ELF-1 (cell line): ENCODE results near the gene UNC13B.
"Not testable (repeated sequence)": the region's sequence is repeated elsewhere in the genome, so short reads cannot be mapped to it uniquely, and the experiment has no call there.

Source experiments
- DNase-seq: peaks from one replicate; pipeline ENCODE4 v3.0.0-alpha.2; 2016; ENCODE audit warnings: low read depth, low spot score

UNC13B gene

DNA sequence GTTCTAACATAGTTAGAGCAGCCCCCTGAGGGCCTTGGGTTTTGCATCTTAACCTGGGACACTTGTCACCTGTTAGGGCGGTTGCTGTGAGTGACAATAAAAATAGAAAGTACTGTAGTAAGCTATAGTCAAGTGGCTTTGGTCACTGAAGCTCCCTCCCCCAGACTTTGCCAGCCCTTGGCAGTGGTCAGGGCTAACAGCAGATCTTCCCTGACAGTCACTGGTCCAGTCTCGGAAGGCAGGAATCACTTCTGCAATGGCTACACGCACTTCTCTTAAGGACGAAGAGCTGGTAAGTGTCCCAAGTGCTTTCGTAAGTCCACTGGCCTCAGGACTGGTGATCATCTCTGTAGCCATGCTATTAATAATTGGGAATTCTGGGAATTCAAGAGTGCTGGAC is 213.1 kb downstream of the UNC13B start:
- DNase-seq = no peak

DNA sequence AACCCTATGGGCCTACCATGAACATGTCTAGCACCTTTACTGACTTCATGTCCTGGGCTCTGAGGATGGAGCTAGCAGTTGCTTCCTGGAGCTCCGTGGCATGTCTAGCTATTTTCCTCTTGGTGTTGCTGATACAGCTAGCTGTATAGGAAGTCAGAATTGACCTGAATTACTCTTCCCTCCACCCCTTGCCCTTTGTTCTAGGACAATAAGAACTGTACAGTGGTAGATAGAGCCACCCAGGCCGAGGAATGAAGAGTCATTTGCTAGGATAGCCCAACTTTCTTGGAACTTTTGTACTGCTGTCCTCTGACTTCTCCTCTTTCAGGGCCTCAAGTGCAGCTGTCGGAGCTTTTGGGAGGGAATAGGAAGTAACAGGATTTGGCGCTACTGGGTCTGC is 218.2 kb downstream of the UNC13B start:
- no peak for DNase-seq

DNA sequence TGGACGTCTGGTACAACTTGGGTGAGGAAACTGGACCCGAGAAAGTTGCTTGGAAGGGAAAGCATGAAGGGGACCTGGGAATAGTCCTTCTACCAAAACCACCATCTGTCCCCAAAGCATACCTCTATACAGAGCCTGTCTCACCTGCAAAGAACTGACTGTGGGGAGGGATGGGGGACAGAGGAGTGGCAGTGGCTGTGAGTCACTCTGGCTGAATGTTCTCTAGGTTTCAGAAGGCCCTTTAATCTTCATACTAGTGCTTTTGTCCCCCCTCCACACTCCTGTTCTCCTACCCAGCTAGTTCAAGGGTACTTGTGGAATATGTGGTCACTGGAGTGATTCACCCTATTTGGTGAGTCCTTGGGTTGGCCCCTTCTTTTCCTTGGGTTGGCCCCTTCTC is 218.8 kb downstream of the UNC13B start:
- DNase-seq = no peak

DNA sequence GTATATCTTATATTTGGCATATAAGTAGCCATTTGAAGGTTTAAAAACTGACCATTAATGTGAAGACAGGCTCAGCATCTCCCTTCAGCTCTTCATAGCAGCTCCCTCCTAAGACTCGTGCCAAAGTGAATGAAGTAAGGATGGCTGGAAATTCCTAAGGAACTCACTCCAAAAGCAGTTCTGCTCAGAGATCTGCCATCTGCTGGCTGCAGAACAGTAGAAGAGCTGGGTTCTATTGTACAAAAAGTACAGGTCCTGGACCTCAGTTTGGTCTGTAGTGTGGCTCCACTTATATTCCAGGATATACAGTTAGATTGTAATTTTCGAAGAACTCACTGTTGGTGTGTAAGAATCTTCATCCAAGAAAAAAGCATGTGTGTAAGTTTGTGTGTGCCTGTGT is 223.2 kb downstream of the UNC13B start:
- DNase-seq = no peak

DNA sequence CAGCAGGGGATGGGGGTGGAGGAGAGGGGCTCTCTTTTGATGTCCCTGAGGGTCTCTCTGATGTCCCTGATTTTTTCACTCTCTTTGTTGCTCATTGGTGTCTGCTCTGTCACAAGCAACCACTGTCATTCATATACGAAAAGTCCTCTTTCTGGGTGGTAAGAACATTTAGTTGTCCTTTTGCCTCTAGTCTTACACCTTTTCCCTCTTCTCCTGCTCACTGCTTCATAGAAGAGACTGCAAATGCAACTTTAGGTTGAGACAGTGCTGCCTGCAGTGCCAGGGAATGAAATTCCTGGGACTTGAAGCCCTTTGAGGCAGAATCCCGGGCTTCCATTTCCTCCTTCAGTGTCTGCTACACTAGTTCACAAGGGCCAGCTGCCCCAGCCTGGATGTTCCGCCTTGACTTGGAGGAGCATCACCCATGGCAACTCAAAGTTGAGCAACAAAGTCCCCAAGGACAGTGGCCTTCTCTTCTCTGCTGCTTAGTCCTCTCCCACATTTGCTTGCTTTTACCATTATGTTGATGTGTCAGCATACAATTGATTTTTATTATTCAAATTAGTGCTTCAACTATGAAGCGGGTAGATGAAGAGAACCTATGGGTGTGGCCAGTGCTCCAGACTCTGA is 233.4 kb downstream of the UNC13B start:
- no peak for DNase-seq

DNA sequence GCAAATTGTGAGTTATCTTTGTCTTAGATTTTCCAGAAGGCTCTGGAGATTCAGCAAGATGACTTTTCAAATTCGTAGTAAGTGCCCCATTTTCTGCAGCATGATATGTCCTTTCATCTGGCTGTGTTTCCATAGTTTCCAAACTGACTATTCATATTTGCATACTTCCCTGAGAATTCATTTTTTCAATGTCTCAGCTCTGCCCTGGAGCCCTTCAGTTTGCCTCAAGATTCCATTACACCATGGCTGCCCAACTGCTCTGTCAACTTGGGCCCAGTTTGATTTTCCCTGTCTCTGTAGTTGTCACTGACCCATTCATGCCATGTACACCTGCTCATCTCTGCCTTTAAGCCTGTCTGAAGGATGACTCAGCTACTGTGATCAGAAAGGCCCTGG is 233.9 kb downstream of the UNC13B start:
- no peak for DNase-seq

DNA sequence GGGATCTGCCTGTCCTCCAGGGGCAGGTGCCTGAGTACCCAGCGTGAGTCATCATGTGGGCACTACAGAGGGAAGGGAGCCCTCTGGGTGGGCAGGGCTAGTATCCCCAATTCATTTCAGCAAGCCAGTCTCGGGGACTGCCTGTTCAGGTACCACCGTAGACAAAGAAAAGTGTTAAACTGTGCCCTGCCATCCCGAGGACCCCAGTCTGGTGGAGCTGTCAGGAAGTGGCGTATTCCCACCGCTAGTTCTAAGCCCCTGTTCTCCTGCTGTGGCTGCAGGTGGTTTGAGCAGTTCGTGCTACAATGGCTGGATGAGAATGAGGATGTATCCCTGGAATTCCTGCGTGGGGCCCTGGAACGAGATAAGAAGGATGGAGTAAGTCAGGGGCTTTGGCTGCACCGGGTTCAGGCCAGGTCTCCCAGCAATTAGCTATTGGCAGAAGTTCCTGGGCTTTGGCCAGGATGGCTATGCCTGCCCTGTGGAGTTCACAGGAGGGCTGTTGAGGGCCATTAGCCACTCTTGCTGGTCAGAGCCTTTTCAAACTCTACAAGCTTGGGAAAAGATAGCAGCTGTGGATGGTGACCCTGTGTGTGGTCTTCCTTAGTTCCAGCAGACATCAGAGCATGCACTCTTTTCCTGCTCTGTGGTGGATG is 234.9 kb downstream of the UNC13B start:
- DNase-seq = no peak

DNA sequence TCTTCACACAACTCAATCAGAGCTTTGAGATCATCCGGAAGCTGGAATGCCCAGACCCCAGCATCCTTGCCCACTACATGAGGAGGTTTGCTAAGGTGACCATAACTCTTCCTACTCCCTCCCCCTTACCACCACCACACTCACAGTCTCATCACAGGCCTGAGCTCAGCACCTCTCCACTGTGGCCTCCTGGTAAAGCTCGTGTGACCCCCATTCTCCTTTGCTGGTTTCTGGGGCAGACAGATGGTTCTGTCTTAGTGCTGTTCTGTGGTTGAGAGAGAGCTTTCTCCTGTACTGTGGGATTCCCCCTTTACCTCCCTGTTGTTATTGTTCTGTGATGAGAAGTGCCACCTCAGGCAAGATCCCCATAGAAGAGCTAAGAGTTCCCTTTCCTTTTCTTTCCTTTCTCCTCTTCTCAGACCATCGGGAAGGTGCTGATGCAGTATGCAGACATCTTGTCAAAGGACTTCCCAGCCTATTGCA is 235.4 kb downstream of the UNC13B start:
- no peak for DNase-seq

DNA sequence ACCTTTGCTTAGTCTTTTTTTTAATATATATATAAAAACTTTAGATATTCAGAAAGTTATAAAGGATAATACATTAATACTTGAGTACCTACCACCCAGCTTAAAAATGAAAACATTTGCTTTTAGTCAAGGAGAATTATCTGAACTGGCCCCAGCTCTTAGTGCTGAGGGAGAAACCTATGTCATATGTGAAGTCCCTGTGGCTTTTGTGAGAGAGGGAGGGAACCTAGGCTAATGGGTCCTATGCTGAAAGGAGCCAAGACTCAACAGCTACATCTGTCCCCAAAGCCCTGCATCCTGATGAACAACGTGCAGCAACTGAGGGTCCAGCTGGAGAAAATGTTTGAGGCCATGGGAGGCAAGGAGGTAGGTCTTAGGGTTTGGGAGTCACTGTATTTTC is 236.1 kb downstream of the UNC13B start:
- DNase-seq = no peak

DNA sequence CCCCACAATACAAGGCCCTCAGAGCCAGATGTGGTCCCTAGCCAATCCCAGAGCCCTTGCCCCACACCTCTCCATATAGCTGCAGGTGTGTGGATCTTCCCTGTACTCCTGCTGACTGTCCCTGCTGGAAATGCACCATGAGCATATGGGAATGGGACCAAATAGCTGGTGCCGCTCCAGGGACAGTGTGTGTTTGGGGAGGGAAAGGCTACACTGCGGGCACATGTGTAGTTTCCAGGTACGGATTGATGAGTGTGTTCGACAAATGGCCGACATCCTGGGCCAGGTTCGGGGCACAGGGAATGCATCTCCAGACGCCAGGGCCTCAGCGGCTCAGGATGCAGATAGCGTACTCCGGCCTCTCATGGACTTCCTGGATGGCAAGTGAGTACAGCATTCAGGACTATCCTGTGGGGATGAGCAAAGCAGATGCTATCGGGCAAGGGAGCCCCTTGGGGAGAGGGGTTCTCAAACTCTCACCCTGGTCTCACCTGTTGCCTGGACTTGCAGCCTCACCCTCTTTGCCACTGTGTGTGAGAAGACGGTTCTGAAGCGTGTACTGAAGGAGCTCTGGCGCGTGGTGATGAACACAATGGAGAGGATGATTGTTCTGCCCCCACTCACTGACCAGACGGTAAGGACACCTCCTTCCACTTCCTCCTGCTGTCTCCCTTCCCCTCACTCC is 237.0 kb downstream of the UNC13B start:
- DNase-seq = no peak

DNA sequence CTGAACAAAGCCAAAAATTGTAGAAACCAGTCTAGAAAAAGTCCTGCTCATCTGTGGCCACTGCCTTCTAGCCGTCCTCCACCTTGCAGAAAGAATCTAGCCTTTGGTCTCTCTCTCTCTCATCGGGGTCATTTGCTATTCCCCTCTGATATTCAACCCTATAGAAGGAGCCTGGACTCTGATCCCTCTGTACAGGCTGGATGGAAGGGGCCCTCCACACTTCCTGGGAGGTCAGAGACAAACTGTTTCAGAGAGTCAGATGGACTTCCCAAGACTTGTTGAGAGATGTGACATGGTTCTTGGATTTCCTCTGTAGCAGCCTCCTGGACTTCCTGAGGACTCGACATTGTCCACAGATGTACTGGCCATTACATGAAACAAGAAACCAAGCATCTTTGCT is 243.1 kb downstream of the UNC13B start:
- DNase-seq = no peak

DNA sequence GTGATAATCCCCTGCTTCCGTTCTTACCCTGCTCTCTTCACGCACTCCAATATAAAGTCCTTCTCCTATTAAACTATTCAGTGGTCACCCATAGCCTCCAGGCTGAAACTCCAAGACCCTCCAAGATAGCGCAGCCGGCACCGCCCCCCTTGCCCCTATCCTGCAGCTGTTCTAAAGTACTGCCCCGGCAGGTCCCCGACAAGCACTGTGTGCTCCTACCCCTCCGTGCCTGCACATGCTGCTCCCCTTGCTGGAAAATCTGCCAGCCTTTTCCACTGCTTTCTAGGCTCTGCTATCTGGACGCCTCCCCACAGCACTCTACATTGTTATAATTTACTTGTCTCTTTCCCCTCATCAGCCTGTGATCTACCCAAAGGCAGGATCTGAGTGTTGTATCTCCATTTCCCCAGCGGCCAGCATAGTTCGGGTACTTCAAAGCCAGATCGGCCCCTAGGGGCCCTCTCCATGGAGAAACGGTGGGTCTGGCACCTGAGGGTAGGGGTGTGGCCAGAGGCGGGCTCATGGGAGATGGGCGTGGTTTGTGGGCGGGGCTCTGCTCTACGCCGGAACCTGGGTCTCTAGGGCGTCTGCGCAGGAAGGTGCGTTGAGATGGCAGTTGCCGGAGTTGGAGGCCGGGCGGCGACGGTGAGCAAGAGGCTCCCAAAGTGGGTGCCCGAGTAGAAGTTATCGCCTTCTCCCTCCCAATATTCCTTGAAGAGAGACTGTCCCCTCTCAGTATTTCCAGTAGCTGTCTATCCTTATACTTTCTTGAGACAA is 244.6 kb downstream of the UNC13B start:
- DNase-seq = peak; percentile 98

DNA sequence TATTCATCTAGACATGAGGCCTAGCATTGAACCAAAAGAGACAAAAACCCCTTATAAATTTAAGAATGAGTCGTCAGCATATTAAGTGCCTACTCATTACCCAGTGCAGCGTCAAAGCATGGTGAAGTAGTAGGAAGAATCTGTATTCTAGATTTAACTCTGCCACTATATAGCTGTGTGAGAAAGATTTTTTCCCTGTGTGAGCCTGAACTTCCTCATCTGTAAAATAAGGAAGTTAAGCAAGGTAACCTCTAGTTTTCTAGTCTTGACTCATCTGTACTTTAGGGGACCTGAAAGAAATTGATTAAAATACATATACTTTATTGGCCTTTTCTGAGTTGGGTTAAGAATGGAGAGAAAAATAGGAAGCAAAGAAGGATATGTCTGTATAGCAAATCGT is 246.0 kb downstream of the UNC13B start:
- no peak for DNase-seq

DNA sequence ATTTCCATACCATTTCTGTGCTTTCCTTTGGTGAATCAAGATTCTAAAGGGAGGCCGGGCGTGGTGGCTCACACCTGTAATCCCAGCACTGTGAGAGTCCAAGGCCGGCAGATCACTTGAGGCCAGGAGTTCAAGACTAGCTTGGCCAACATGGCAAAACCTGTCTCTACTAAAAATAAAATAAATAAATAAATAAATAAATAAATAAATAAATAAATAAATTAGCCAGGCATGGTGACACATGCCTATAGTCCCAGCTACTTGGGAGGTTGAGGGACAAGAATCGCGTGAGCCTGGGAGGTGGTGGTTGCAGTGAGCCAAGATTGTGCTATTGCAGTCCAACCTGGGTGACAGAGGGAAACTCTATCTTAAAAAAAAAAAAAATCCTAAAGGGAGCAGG is 247.6 kb downstream of the UNC13B start:
- DNase-seq = not testable (repeated sequence)

DNA sequence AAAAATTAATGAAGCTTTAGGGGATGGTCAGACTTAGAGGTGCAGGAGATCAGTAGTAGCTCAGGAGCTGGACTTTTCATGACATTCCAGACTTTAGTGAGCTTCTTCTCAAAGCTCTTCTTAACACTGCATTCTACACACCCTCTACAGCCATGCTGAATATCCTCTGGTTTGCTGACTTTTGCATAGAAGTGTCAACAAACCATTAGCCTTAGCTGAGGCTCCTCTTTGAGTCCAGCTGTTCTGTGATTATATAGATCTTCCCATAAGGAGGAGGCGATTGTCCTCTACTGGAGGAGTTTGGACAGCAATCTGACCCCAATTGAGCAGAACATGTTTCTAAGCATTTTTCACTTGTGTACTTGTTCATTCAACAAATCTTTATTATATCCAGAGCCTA is 253.1 kb downstream of the UNC13B start:
- DNase-seq = no peak

DNA sequence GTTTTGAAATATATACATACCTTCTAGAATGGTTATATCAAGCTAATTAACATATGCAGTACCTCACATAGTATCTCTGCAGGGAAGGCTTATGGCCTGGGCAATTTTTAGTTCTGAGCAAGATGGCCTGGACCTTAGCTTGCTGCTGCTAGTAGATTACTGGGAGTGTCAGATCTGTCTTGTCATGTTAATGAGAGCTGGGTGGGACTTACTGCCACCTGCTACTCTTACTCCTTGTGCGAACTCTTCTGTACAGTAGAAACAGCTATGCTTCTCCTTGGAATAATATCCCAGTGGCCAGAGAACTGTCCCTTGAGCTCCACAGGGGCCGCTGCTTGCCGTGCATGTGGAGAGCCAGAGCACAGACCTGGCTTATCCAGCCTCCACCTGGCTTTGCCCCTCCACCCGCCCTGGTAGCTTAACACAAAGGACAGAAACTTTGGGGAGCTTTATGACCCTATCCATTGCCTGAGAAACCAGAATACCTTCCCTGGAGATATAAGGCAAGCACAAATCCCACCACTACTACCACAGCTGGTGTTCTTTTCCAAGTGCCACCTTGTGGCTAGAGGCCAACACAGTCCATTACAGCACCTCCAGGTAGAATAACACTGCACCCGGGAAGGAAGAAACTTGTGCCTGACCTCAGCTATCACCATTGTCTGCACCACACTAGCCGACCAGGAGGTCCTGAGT is 253.7 kb downstream of the UNC13B start:
- DNase-seq = peak; percentile 42

DNA sequence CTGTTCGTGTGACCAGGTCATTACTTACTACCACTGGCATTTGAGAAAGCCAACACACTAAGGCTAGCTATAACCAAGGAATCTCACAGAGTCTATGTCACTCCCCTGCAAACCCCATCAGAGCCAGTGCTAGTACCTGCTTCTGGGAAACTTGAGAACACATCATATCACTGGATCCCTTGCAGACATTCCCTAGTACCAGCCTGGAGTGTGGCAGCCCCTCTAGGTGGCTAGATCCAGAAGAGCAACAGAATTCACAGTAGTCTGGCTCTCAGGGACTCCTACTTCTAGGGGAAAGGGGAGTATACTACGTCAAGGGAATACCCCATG is 254.3 kb downstream of the UNC13B start:
- no peak for DNase-seq

DNA sequence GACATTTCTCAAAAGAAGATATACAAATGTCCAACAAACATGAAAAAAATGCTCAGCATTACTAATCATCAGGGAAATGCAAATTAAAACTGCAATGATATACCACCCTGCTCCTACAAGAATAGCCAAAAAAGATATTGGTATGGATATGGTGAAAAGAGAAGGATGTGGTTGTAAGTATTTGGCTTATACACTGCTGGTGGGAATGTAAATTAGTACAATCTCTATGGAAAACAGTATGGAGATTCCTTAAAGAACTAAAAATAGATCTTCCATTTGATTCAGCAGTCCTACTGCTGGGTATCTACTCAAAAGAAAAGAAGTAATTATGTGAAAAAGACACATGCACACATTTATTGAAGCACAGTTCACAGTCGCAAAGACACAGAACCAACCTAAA is 260.5 kb downstream of the UNC13B start:
- no peak for DNase-seq

DNA sequence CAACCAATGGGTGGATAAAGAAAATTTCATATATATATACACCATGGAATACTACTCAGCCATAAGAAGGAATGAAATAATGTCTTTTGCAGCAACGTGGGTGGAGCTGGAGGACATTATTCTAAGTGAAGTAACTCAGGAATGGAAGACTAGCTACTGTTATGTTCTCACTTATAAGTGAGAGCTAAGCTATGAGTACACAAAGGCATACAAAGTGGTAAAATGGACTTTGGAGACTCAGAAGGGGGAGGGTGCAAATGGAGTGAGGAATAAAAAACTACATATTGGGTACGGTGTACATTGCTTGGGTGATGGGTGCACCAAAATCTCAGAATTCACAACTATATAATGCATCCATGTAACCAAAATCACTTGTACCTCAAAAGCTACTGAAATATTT is 260.9 kb downstream of the UNC13B start:
- DNase-seq = no peak

DNA sequence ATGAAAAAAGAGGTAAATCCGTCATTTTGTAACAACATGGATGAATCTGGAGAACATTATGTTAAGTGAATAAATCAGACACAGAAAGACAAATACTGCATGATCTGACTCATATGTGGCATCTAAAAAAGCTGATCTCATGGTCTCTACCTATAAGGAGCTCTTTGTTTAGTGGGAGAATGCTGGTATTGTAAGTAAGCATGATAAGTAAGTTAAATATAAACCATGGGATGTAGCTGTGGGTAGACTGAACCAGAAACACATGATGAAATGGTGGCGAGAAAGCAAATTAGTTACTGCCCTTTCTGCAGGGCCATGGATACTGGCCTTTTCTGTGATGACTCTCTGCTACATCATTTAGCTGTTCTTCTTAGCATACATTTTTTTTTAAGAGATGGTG is 261.7 kb downstream of the UNC13B start:
- no peak for DNase-seq

DNA sequence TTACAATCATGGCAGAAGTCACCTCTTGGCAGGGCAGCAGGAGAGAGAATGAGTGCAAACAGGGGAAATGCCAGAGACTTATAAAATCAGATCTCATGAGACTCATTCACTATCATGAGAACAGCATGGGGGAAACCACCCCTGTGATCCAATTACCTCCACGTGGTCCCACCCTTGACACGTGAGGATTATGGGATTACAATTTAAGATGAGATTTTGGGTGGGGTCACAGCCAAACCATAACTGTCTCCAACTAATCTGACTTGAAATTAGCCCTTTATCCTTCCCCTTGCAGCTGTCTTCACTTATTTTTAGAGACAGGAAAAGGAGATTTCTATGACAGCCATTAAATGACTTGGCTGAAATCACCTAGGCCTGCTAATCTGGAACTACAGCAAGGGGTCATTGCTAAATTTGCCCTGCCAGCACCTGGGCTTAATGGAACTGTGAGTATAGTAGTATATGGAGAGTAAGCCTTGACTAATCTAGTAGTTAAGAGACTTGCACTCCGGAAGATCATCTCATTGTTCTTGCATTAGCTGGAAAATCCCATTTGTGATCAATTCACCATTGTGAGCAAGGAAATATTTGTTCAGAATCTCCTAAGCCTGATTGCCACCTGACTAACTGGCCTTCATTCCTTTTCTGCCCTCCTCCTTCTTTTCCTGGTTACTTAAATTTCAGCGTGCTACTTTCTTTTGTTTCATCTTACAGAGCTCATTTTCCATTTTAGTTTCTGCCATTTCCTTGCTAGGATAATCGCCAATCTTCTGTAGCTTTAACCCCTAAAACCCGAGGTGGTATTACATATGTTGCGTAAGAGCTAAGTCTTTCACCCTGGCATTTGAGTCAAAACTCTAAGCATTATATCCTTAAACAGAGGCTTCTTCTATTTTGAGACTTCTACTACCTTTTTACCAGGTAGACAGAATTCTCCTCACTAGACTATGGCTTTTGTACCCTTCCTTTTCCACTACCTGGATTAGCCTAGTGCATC is 262.8 kb downstream of the UNC13B start:
- DNase-seq = no peak
